GM18499 (cell line): ENCODE measurements around the gene SULT4A1.

Experiments
- ATAC-seq: cut with Tn5 transposase; IDR thresholded peaks from one replicate; pipeline ENCODE4 v1.9.1; 2021; ENCODE audit warnings: moderate number of reproducible peaks; ENCODE audit not compliant: insufficient read depth, unreplicated experiment

The SULT4A1 gene

GRCh38 chr22:43848366-43849171 lies 13.7 kb downstream of the SULT4A1 start:
- no peak for ATAC-seq

- ATAC-seq = no peak
These were observed 14.7 kb downstream of the SULT4A1 start for GRCh38 chr22:43847376-43848289.

GRCh38 chr22:43846966-43847365 lies 15.3 kb downstream of the SULT4A1 start:
- no peak for ATAC-seq

- no peak for ATAC-seq
These were observed 16.3 kb downstream of the SULT4A1 start for GRCh38 chr22:43845981-43846380.

GRCh38 chr22:43844560-43845545 lies 17.5 kb downstream of the SULT4A1 start:
- ATAC-seq = no peak

- ATAC-seq = no peak
These were observed 18.4 kb downstream of the SULT4A1 start for GRCh38 chr22:43843783-43844530.

- ATAC-seq = no peak
These were observed 20.6 kb downstream of the SULT4A1 start for GRCh38 chr22:43841742-43842141.

GRCh38 chr22:43840851-43841250 lies 21.5 kb downstream of the SULT4A1 start:
- no peak for ATAC-seq

GRCh38 chr22:43840431-43840830 lies 21.9 kb downstream of the SULT4A1 start:
- ATAC-seq = no peak

- ATAC-seq = no peak
These were observed 22.5 kb downstream of the SULT4A1 start for GRCh38 chr22:43839781-43840180.

GRCh38 chr22:43838571-43839307 lies 23.6 kb downstream of the SULT4A1 start:
- ATAC-seq = no peak

GRCh38 chr22:43838161-43838560 lies 24.2 kb downstream of the SULT4A1 start:
- ATAC-seq = no peak

GRCh38 chr22:43837666-43838065 lies 24.6 kb downstream of the SULT4A1 start:
- no peak for ATAC-seq

GRCh38 chr22:43835736-43836135 lies 26.6 kb downstream of the SULT4A1 start:
- ATAC-seq = no peak

- ATAC-seq = no peak
These were observed 27.1 kb downstream of the SULT4A1 start for GRCh38 chr22:43835166-43835565.

GRCh38 chr22:43833286-43834240 lies 28.8 kb downstream of the SULT4A1 start:
- no peak for ATAC-seq

- no peak for ATAC-seq
These were observed 29.7 kb downstream of the SULT4A1 start for GRCh38 chr22:43832393-43833265.
